Naive thymus-derived CD4-positive, alpha-beta T cell (primary cell): ENCODE measurements around the gene FRS2. TPM values are rescaled to one million over a fixed set of nuclear protein-coding genes. Genes with fewer than 3 reads are reported as not detected.
A peak's percentile ranks its signal among the peaks of the same experiment; 100 is the strongest.
"Not testable (repeated sequence)": the region's sequence is repeated elsewhere in the genome, so short reads cannot be mapped to it uniquely, and the experiment has no call there.

Experiments used
- ATAC-seq: fragments of 150-1000 bp; cut with Tn5 transposase; 2 replicates; pipeline ENCODE4 v1.10.0; 2021; ENCODE audit warnings: mild to moderate bottlenecking, moderate library complexity
- CTCF ChIA-PET: fragments of 350-600 bp; sonication (Branson Sonifier 250); formaldehyde crosslinking; loops from one replicate; lab custom pipeline; 2021; ENCODE audit warnings: antibody characterized with exemption; lab: Charles Lee
- POLR2A ChIA-PET: fragments of 350-600 bp; sonication (Branson Sonifier 250); formaldehyde crosslinking; loops from one replicate; lab custom pipeline; 2021; ENCODE audit warnings: antibody characterized with exemption, inconsistent platforms; lab: Charles Lee
- DNase-seq, 9 donors: peaks; one replicate each; pipeline versions ENCODE4 v3.0.0 to v3.0.0-alpha.2; 2020 to 2022; ENCODE audit warnings: mixed read lengths in 1 of 9
- H3K27ac ChIP-seq: one replicate; pipeline ENCODE4 v1.7.0; 2013; ENCODE audit warnings: mild to moderate bottlenecking, low read depth, low read length, moderate library complexity
- H3K27me3 ChIP-seq, 2 donors: one replicate each; pipeline ENCODE4 v1.7.0; 2013; ENCODE audit warnings: low read length in 2 of 2, mild to moderate bottlenecking in 2 of 2, moderate library complexity in 2 of 2; ENCODE audit not compliant: control insufficient read depth in 2 of 2, insufficient read depth in 2 of 2
- H3K36me3 ChIP-seq, 3 experiments: 1 replicate in 2 of 3; 2 replicates in 1 of 3; pipeline ENCODE4 v1.7.0; 2013; ENCODE audit warnings: low read length in 3 of 3, mild to moderate bottlenecking in 3 of 3, moderate library complexity in 1 of 3; ENCODE audit not compliant: insufficient read depth in 3 of 3, control insufficient read depth in 2 of 3
- H3K4me1 ChIP-seq, 2 donors: one replicate each; pipeline ENCODE4 v1.7.0; 2013; ENCODE audit warnings: low read length in 2 of 2, mild to moderate bottlenecking in 2 of 2, moderate library complexity in 1 of 2; ENCODE audit not compliant: control insufficient read depth in 2 of 2, insufficient read depth in 2 of 2
- H3K4me3 ChIP-seq: 2 replicates; pipeline ENCODE4 v1.7.0; 2013; ENCODE audit warnings: mild to moderate bottlenecking, low read length
- H3K9me3 ChIP-seq, 3 experiments: 1 replicate in 2 of 3; 2 replicates in 1 of 3; pipeline ENCODE4 v1.7.0; 2013; ENCODE audit warnings: low read length in 3 of 3; ENCODE audit not compliant: control insufficient read depth in 2 of 3
- H3K27ac Mint-ChIP-seq, 9 donors: one replicate each; pipeline ENCODE4 v1.8.0; 2020 to 2022; ENCODE audit warnings: mixed read lengths in 9 of 9, mild to moderate bottlenecking in 8 of 9, moderate library complexity in 5 of 9, inconsistent platforms in 2 of 9
- H3K27me3 Mint-ChIP-seq, 5 donors: one replicate each; pipeline ENCODE4 v1.8.0; 2021 to 2022; ENCODE audit warnings: mixed read lengths in 5 of 5, mild to moderate bottlenecking in 1 of 5
- H3K36me3 Mint-ChIP-seq, 5 donors: one replicate each; pipeline ENCODE4 v1.8.0; 2020 to 2022; ENCODE audit warnings: mixed read lengths in 5 of 5, mild to moderate bottlenecking in 3 of 5, inconsistent platforms in 1 of 5
- H3K4me1 Mint-ChIP-seq, 7 donors: one replicate each; pipeline ENCODE4 v1.8.0; 2020 to 2022; ENCODE audit warnings: mixed read lengths in 7 of 7, mild to moderate bottlenecking in 3 of 7, inconsistent platforms in 1 of 7
- H3K4me3 Mint-ChIP-seq, 10 donors: one replicate each; pipeline ENCODE4 v1.8.0; 2020 to 2022; ENCODE audit warnings: mild to moderate bottlenecking in 10 of 10, mixed read lengths in 10 of 10, moderate library complexity in 6 of 10, inconsistent platforms in 2 of 10
- H3K9me3 Mint-ChIP-seq, 11 donors: one replicate each; pipeline ENCODE4 v1.8.0; 2020 to 2022; ENCODE audit warnings: mixed read lengths in 11 of 11, mild to moderate bottlenecking in 4 of 11, inconsistent platforms in 1 of 11, moderate library complexity in 1 of 11
- intact Hi-C, 2 donors: fragments of 100-400 bp; cut with micrococcal nuclease; formaldehyde crosslinking; loops; one replicate each; pipeline ENCODE4 v1.15.1; 2023
- polyA plus RNA-seq, 2 donors: library from polyadenylated mRNA; unstranded; fragments of 300-500 nt; fragmentation: Illumina TruSeq; gene quantifications; one replicate each; pipeline ENCODE4 v1.2.3, GENCODE V29; 2021
- total RNA-seq, 6 experiments: library from RNA in 5 of 6; stranded (reverse) in 5 of 6; gene quantifications; 1 replicate in 5 of 6; 2 replicates in 1 of 6; pipeline ENCODE4 v1.2.3 and lab custom pipeline; 2021 to 2026

Gene FRS2
- total and polyA plus RNA-seq, 7 experiments from 2014 or later = 11.0 to 30.1 (median 21.8) TPM

GRCh38 chr12:69601962-69602685 is 131.9 kb downstream of the FRS2 start:
- intact Hi-C loops = no loop called here
- Histone ChIP-seq H3K4me1 (no peaks in the 10 kb centered on the region), H3K4me3 (no peak overlapping the region), H3K27me3 (no peaks in the 10 kb centered on the region), H3K27ac (no peak overlapping the region), H3K36me3 (peaks cover 12 to 56% (median 30%) of the 10 kb centered on the region in 3 experiments), H3K9me3 (no peaks in the 10 kb centered on the region)
- Mint-ChIP-seq H3K4me3 (no peak overlapping the region), H3K27ac (peak overlapping the region in 4 of 9 donors; percentile 3 to 62 (median 24)), H3K4me1 (peaks cover 0 to 2% (median 0%) of the 10 kb centered on the region in 7 donors), H3K36me3 (peaks cover 11 to 53% (median 32%) of the 10 kb centered on the region in 5 donors), H3K9me3 (peaks cover 0 to 10% (median 0%) of the 10 kb centered on the region in 11 donors), H3K27me3 (no peaks in the 10 kb centered on the region)
- ATAC-seq = no peak
- CTCF ChIA-PET = interaction anchor here (0.6 kb wide), 1 partner anchor 88 kb away, joined by 3 read pairs; no protein-coding TSS in a partner anchor
- POLR2A ChIA-PET = no interaction called here
- no peak for DNase-seq

DNA sequence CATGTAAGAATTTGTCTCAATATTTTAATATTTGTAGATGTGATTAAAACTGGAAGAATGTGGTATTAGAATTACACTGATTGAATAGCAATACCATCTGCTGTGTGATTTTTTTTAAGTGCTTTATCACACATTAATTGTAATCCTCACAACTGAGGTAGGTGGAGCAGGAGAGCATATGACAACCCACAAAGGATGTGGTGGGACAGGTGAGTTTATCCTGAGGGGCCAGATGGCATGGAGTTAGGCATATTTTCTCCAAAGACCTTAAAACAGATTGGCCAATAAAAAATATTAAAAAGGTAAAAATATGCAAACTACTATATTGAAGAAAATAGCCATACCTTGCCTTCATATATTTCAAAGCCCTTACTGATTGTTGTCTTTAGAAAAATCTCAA is 132.8 kb downstream of the FRS2 start:
- Mint-ChIP-seq H3K27me3 (no peaks in the 10 kb centered on the region), H3K4me3 (no peak overlapping the region), H3K36me3 (peaks cover 11 to 46% (median 29%) of the 10 kb centered on the region in 5 donors), H3K4me1 (peaks cover 0 to 2% (median 1%) of the 10 kb centered on the region in 7 donors), H3K27ac (peak overlapping the region in 2 of 9 donors; percentile 28 to 60), H3K9me3 (peaks cover 0 to 10% (median 0%) of the 10 kb centered on the region in 11 donors)
- intact Hi-C loops = no loop called here
- H3K27ac ChIP-seq = no peak overlapping the region
- ATAC-seq (no peak), DNase-seq (no peak)
- no peaks in the 10 kb centered on the region for H3K4me1 ChIP-seq
- peaks cover 9 to 48% (median 22%) of the 10 kb centered on the region in 3 experiments for H3K36me3 ChIP-seq
- CTCF ChIA-PET = interaction anchor here (0.7 kb wide), 1 partner anchor 258 kb away, joined by 3 read pairs; no protein-coding TSS in a partner anchor
- no peaks in the 10 kb centered on the region for H3K9me3 ChIP-seq
- POLR2A ChIA-PET = no interaction called here
- no peaks in the 10 kb centered on the region for H3K27me3 ChIP-seq
- H3K4me3 ChIP-seq = no peak overlapping the region

- H3K27ac Mint-ChIP-seq, H3K4me1 Mint-ChIP-seq, H3K4me3 ChIP-seq, H3K4me3 Mint-ChIP-seq, DNase-seq, H3K9me3 ChIP-seq, H3K4me1 ChIP-seq, ATAC-seq, H3K9me3 Mint-ChIP-seq, H3K27me3 ChIP-seq, intact Hi-C loops, H3K27ac ChIP-seq, POLR2A ChIA-PET, H3K27me3 Mint-ChIP-seq: not testable (repeated sequence)
- H3K36me3 Mint-ChIP-seq = peaks cover 11 to 41% (median 28%) of the 10 kb centered on the region in 5 donors
- CTCF ChIA-PET = interaction anchor here (0.7 kb wide), 1 partner anchor 259 kb away, joined by 3 read pairs; no protein-coding TSS in a partner anchor
- peaks cover 3 to 42% (median 17%) of the 10 kb centered on the region in 3 experiments for H3K36me3 ChIP-seq
Observed at GRCh38 chr12:69603556-69603955, 133.4 kb downstream of the FRS2 start.

DNA sequence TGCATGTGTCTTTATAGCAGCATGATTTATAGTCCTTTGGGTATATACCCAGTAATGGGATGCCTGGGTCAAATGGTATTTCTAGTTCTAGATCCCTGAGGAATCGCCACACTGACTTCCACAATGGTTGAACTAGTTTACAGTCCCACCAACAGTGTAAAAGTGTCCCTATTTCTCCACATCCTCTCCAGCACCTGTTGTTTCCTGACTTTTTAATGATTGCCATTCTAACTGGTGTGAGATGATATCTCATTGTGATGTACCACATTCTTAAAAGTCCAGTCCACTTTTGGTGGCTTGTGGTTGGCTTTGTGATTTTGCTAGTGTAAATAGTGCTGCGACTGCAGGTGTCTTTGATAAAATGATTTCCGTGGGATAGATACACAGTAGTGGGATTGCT is 134.1 kb downstream of the FRS2 start:
- peaks cover 0 to 36% (median 17%) of the 10 kb centered on the region in 3 experiments for H3K36me3 ChIP-seq
- H3K4me1 ChIP-seq, H3K27me3 Mint-ChIP-seq, DNase-seq, H3K27me3 ChIP-seq, ATAC-seq, H3K27ac ChIP-seq, H3K27ac Mint-ChIP-seq, H3K4me3 Mint-ChIP-seq, H3K4me3 ChIP-seq, H3K9me3 Mint-ChIP-seq, H3K9me3 ChIP-seq, POLR2A ChIA-PET, CTCF ChIA-PET, intact Hi-C loops: not testable (repeated sequence)
- peaks cover 0 to 13% (median 0%) of the 10 kb centered on the region in 7 donors for H3K4me1 Mint-ChIP-seq
- peaks cover 11 to 37% (median 25%) of the 10 kb centered on the region in 5 donors for H3K36me3 Mint-ChIP-seq

DNA sequence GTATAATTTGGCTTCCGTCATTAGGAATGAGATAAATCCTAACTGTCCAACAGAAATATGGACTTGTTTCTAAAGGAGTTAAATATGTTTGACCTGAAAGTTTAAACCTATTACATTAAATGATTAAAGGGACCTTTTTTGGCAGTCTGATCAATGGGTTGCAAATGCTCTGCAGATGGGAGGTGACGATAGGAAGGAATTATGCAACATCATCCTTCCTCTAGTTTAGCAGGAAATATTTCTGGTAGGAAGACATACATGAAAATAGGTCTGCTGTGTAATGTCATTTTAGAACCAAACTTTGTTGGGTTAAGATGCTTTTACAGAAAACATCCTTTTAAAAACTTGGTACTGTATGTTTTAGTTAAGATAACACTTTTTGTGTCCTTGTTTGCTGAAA is 137.9 kb downstream of the FRS2 start:
- H3K4me1 Mint-ChIP-seq = peaks cover 0 to 13% (median 0%) of the 10 kb centered on the region in 7 donors
- Histone ChIP-seq H3K27me3 (peaks cover 0 to 8% of the 10 kb centered on the region in 2 donors), H3K4me3 (no peak overlapping the region), H3K27ac (no peak overlapping the region), H3K36me3 (no peaks in the 10 kb centered on the region), H3K9me3 (no peaks in the 10 kb centered on the region), H3K4me1 (no peaks in the 10 kb centered on the region)
- DNase-seq (no peak), ATAC-seq (no peak)
- POLR2A ChIA-PET = interaction anchor here (0.6 to 0.7 kb wide), 3 partner anchors 11 to 313 kb away, joined by 3 to 5 read pairs (median 4); no protein-coding TSS in a partner anchor
- H3K27me3 Mint-ChIP-seq = peaks cover 0 to 9% (median 0%) of the 10 kb centered on the region in 5 donors
- peaks cover 0 to 4% (median 0%) of the 10 kb centered on the region in 11 donors for H3K9me3 Mint-ChIP-seq
- peak overlapping the region in 1 of 9 donors; percentile 28 for H3K27ac Mint-ChIP-seq
- intact Hi-C loops = no loop called here
- peaks cover 0 to 5% (median 4%) of the 10 kb centered on the region in 5 donors for H3K36me3 Mint-ChIP-seq
- H3K4me3 Mint-ChIP-seq = peak overlapping the region in 1 of 10 donors; percentile 47
- CTCF ChIA-PET = no interaction called here

- Histone ChIP-seq H3K4me1 (no peaks in the 10 kb centered on the region), H3K27me3 (peaks cover 0 to 8% of the 10 kb centered on the region in 2 donors), H3K9me3 (no peaks in the 10 kb centered on the region), H3K27ac (no peak overlapping the region), H3K4me3 (no peak overlapping the region), H3K36me3 (no peaks in the 10 kb centered on the region)
- ChIA-PET POLR2A (no interaction called here), CTCF (interaction anchor here (0.6 kb wide), 1 partner anchor 212 kb away, joined by 4 read pairs; no protein-coding TSS in a partner anchor)
- H3K9me3 Mint-ChIP-seq = no peaks in the 10 kb centered on the region
- no peaks in the 10 kb centered on the region for H3K36me3 Mint-ChIP-seq
- peaks cover 0 to 13% (median 0%) of the 10 kb centered on the region in 7 donors for H3K4me1 Mint-ChIP-seq
- H3K4me3 Mint-ChIP-seq = no peak overlapping the region
- H3K27ac Mint-ChIP-seq = no peak overlapping the region
- H3K27me3 Mint-ChIP-seq = peaks cover 0 to 10% (median 5%) of the 10 kb centered on the region in 5 donors
- intact Hi-C loops = no loop called here
- ATAC-seq = no peak
- DNase-seq = no peak
Observed at GRCh38 chr12:69610126-69610525, 139.9 kb downstream of the FRS2 start.
